Activated CD4-positive, CD25-positive, alpha-beta regulatory T cell treated with anti-CD3 and anti-CD28 coated beads, Interleukin-2, amount 50 U/mL, for 72 hours (primary cell): Measurements from ENCODE around the gene APOA4.

ENCODE experiments used
- DNase-seq: peaks from one replicate; pipeline ENCODE4 v3.0.0; 2021

Gene APOA4

DNA sequence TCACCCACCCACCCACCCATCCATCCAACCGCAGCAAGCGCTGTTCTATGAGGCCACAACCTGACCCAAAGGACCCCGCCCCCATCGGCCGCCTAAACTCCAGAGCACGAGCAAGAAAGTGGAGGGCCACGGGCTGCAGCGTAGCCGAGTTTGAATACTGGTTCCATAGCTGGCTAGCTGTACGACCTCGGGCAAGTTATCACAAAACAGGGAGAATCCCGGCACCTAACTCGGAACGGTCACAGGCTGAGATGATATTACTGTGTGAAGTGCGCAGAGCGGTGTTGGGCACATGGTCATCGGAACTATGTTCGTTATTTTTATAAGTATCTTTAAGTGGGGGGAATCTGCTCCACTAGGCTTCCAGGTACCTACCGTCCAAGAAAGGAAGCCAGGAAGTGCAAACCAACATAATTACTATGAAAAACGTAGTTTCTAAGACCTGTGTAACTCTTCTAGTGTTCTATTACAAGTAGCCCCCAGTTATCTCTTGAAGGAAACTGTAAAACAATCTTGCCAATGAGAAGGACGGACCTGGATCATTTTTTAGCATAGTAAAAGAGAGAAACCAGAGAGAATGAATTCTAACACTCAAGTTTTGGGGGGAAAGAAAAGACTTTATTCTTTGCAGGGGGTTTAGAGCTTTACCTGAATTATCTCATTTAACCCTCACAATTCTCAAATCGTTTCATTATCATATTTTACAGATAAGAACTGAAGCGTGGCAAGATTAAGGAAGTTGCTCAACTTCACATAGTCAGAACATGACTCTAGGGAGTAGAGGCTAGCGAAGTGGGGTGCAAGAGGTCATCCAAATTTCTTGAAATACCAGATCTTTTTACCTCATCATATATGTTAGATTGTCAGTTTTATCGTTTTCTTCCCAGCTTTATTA, 49.7 kb downstream of the APOA4 start:
- DNase-seq = no peak

DNA sequence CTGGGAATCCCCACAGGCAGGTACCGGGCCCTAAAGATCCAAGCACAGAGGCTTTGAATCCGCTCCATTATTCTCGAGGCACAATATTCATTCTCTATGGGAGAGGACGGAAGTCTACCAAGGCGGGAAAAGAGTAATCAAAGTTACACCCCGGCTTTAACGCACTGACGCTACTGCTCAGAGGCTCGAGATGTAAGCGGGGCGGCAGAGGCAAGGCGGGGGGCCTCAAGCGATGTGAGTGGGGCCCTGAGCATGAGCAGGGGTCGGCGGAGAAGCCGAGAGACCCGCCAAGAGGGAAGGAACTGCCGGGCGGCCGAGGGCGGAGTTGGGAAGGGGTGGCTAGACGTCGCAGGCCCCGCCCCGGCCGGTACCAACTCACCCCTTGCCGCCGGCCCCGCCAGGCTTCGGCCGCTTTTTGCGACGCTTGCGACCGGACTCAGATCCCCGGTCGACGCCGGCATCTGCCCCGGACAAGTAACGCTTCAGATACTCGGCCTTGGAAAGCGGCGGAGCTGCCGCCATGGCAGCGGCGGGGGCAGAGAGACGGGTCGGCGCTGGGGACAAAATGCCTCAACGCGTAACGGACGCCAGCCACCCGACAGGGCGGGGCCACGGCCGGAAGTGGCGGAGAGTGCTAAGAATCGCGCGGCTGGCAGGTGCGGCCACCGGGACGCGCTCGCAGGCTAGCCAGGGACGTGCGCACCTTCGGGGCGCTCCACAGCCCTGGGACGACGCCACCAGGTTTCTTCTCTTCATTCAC, 50.5 kb downstream of the APOA4 start, which contains the start of gene BUD13:
TSS of gene BUD13 (minus strand) at position 545 of the 760 bp plus-strand sequence. CDS start at position 522, 23 bp downstream.
- peak; percentile 98 for DNase-seq

- DNase-seq = no peak
Measured at GRCh38 chr11:116771935-116772334, 51.2 kb downstream of the APOA4 start.
